Small intestine (tissue), 7 donors: ENCODE data around the gene CNPY4. TPM values are rescaled to one million over a fixed set of nuclear protein-coding genes. Genes with fewer than 3 reads are reported as not detected.

ENCODE experiments used
- DNase-seq, 2 donors: peaks; one replicate each; pipeline versions ENCODE4 v3.0.0 to v3.0.0-alpha.2; 2013
- FAIRE-seq: peaks from 2 replicates; lab custom pipeline; 2012; peaks lifted over from hg19 to GRCh38; lab: Jason Lieb, UNC
- H3K27ac ChIP-seq, 3 donors: one replicate each; pipeline ENCODE4 v1.5.1; 2013; ENCODE audit warnings: low read length in 2 of 3, mild to moderate bottlenecking in 2 of 3, control low read depth in 1 of 3, inconsistent platforms in 1 of 3, low read depth in 1 of 3, moderate library complexity in 1 of 3
- H3K27me3 ChIP-seq, 3 donors: one replicate each; pipeline ENCODE4 v1.6.1; 2013; ENCODE audit warnings: low read length in 3 of 3, inconsistent platforms in 1 of 3; ENCODE audit not compliant: control insufficient read depth in 3 of 3, insufficient read depth in 3 of 3
- H3K36me3 ChIP-seq, 3 donors: one replicate each; pipeline ENCODE4 v1.6.1; 2013; ENCODE audit warnings: low read length in 3 of 3, inconsistent platforms in 1 of 3, low read depth in 1 of 3, mild to moderate bottlenecking in 1 of 3, moderate library complexity in 1 of 3; ENCODE audit not compliant: control insufficient read depth in 3 of 3, insufficient read depth in 2 of 3
- H3K4me1 ChIP-seq, 3 donors: one replicate each; pipeline ENCODE4 v1.6.1; 2013; ENCODE audit warnings: low read length in 2 of 3, inconsistent platforms in 1 of 3, low read depth in 1 of 3, mild to moderate bottlenecking in 1 of 3, moderate library complexity in 1 of 3; ENCODE audit not compliant: control insufficient read depth in 3 of 3, insufficient read depth in 2 of 3
- H3K4me3 ChIP-seq, 3 donors: one replicate each; pipeline ENCODE4 v1.5.1; 2013; ENCODE audit warnings: low read length in 3 of 3, control low read depth in 1 of 3, inconsistent platforms in 1 of 3, low read depth in 1 of 3, mild to moderate bottlenecking in 1 of 3, moderate library complexity in 1 of 3
- H3K9me3 ChIP-seq, 2 donors: one replicate each; pipeline ENCODE4 v1.6.1; 2013; ENCODE audit warnings: low read depth in 1 of 2, low read length in 1 of 2; ENCODE audit not compliant: control insufficient read depth in 2 of 2, insufficient read depth in 1 of 2
- WGBS, 3 donors: extraction: QIAGEN DNeasy Blood & Tissue Kit; methylation state at CpG; one replicate each; pipeline ENCODE4 v1.1.7; 2013; 5-methylcytosine and 5-hydroxymethylcytosine counted together
- polyA plus RNA-seq, 4 donors: library from polyadenylated mRNA; stranded (reverse) in 3 of 4; unstranded in 1 of 4; fragments of 200-250 nt in 3 of 4; fragments of 120-200 nt in 1 of 4; gene quantifications; one replicate each; pipeline versions ENCODE4 v1.2.1 to v1.2.3, GENCODE V29; 2013
- donor health status: healthy with polysubstance abuse.
- donor health status: control.
- donor health status: control.
- donor health status: Bipolar disorder and iron deficiency.
- donor health status: healthy.

The CNPY4 gene
- polyA plus RNA-seq, 4 donors, result 2.5 to 14.0 (median 7.5) TPM

DNA sequence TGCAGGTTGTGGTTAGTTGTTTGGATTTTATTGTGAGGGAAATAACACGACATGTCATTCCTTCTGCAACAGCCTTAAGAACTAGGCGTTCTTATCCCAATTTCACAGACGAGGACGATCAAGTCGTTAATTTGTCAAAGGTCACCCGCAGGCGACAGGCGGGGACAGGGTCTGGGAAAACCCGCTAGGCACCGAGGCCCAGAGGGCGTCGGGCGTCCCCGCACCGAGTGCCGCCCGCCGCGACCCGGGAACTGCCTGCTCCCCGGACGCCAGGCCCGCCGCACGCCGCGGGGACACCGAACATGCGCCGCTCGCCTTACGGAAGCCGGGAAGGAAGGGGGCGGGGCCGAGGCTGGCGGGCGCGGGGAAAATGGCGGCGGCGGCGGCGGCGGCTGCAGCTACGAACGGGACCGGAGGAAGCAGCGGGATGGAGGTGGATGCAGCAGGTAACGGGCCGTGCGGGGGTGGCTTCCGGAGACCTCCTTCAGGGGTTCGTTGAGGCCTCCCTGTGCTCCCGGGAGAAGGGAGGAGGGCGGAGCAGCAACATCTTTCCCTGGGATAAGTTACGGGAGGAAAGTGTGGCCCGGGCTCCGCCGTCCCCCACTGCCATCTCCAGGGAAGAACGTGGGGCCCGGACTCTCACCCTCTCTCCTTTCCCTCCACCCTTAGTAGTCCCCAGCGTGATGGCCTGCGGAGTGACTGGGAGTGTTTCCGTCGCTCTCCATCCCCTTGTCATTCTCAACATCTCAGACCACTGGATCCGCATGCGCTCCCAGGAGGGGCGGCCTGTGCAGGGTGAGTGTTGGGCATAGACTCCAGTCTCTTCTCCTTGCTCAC is 30.6 kb upstream of the CNPY4 start, which contains the start of gene COPS6:
TSS of gene COPS6 (plus strand) at position 349 of the 837 bp plus-strand sequence. CDS start at position 371, 22 bp downstream.
- WGBS, 3 donors, result 0% methylated on average over 49 to 68 of the region's 68 CpGs
- H3K4me1 ChIP-seq, result peaks cover 0 to 15% (median 0%) of the 10 kb centered on the region in 3 donors
- no peaks in the 10 kb centered on the region for H3K9me3 ChIP-seq
- FAIRE-seq (no peak), DNase-seq (peak; percentile 78 to 94)
- peak within 1 kb of the TSS; percentile 47 to 99 (median 91) for H3K4me3 ChIP-seq
- no peaks in the 10 kb centered on the region for H3K27me3 ChIP-seq
- peak within 1 kb of the TSS; percentile 67 to 89 (median 74) for H3K27ac ChIP-seq
- peaks cover 4 to 33% (median 17%) of the 10 kb centered on the region in 3 donors for H3K36me3 ChIP-seq

- 9 to 30% (median 23%) methylated on average over 7 of the region's 7 CpGs for WGBS, 3 donors
- Histone ChIP-seq H3K36me3 (peaks cover 12 to 38% (median 24%) of the 10 kb centered on the region in 3 donors), H3K27ac (peak overlapping the region; percentile 6 to 74 (median 67)), H3K4me3 (peak overlapping the region; percentile 47 to 99 (median 91)), H3K27me3 (no peaks in the 10 kb centered on the region), H3K4me1 (peaks cover 0 to 15% (median 0%) of the 10 kb centered on the region in 3 donors), H3K9me3 (no peaks in the 10 kb centered on the region)
- FAIRE-seq (no peak), DNase-seq (no peak)
Observed at GRCh38 chr7:100089458-100090196, 29.8 kb upstream of the CNPY4 start.

DNA sequence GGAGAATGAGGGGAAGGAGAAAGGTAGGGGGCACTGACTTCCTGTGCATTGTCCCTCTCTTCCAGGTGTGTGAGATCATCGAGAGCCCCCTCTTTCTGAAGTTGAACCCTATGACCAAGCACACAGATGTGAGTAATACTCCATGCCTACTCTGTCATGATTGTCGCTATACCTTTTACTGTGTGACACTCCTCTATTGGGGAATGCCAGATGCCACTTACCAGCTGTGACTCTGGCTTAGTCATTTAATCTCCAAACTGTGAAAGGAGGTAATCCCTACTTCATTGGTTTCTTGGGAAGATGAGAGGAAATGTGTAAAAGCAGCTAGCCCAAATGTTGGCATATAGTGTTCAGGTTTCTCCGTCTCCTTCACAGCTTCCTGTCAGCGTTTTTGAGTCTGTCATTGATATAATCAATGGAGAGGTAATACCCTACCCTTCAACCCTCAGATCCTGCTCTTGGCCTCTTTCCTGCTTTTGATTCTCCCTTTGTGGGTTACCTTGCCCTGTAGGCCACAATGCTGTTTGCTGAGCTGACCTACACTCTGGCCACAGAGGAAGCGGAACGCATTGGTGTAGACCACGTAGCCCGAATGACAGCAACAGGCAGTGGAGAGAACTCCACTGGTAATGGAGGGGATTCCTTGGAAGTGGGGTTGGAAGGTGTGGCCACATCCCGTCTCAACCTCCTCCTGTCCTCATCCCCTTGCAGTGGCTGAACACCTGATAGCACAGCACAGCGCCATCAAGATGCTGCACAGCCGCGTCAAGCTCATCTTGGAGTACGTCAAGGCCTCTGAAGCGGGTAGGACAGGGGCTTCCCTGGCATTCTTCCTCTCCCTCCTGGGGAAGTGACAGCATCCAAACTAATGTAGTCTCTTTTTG is 28.7 kb upstream of the CNPY4 start:
- Histone ChIP-seq H3K27me3 (no peaks in the 10 kb centered on the region), H3K4me1 (peaks cover 0 to 15% (median 0%) of the 10 kb centered on the region in 3 donors), H3K36me3 (peaks cover 17 to 49% (median 28%) of the 10 kb centered on the region in 3 donors), H3K9me3 (no peaks in the 10 kb centered on the region), H3K27ac (no peak overlapping the region), H3K4me3 (no peak overlapping the region)
- FAIRE-seq, result no peak
- DNase-seq, result no peak
- whole genome bisulfite sequencing, 3 donors, result 86 to 90% (median 87%) methylated on average over 14 of the region's 14 CpGs

GRCh38 chr7:100091411-100092181 is 27.8 kb upstream of the CNPY4 start:
- H3K9me3 ChIP-seq, result no peaks in the 10 kb centered on the region
- no peak overlapping the region for H3K4me3 ChIP-seq
- 52 to 61% (median 61%) methylated on average over 19 of the region's 19 CpGs for WGBS, 3 donors
- no peak overlapping the region for H3K27ac ChIP-seq
- peaks cover 0 to 15% (median 0%) of the 10 kb centered on the region in 3 donors for H3K4me1 ChIP-seq
- H3K27me3 ChIP-seq, result no peaks in the 10 kb centered on the region
- FAIRE-seq (no peak), DNase-seq (no peak)
- peaks cover 25 to 57% (median 35%) of the 10 kb centered on the region in 3 donors for H3K36me3 ChIP-seq

DNA sequence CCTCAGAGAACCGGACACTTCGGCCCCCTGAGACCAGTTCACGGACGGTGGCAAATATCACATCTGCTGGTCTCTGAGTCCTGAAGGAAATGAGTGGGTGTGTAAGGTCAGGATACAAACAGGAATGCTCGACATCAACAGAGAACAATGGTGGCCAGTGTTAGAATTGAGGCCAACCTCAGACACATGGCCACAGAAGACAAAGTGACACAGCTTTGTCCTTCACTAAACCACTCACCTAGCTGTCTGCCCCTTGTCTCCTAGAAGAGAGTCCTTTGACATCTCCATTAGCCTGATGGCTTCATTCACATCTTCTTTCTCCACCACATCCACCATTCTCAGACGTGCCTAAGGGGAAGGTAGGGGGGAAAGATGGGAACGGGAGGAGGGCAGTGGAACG is 26.4 kb upstream of the CNPY4 start:
- Histone ChIP-seq H3K27ac (no peak overlapping the region), H3K4me1 (peaks cover 0 to 13% (median 0%) of the 10 kb centered on the region in 3 donors), H3K9me3 (no peaks in the 10 kb centered on the region), H3K27me3 (no peaks in the 10 kb centered on the region), H3K4me3 (no peak overlapping the region), H3K36me3 (peaks cover 35 to 72% (median 40%) of the 10 kb centered on the region in 3 donors)
- WGBS, 3 donors, result 57 to 69% (median 64%) methylated on average over 7 to 8 of the region's 8 CpGs
- DNase-seq (no peak), FAIRE-seq (no peak)

DNA sequence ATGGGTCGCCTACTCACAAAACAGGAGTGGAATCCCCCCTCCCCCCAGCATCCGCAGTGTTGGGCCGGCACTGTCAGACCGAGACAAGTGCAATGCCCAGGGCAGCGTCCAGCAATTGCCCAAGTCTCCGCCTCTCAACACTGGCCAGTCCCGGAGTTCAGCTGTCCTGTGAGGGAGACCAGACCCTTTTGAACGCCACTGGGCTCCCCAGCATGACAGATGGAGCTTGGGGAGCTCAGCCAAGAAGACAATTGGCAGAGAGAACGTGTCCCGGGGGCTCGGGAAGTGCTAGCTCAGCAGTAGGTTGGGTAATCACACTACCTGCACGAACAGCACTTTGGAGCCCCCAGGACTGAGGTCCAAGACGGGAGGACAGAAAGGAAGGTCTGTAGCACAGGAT is 25.9 kb upstream of the CNPY4 start:
- Histone ChIP-seq H3K36me3 (peaks cover 40 to 76% (median 44%) of the 10 kb centered on the region in 3 donors), H3K27ac (no peak overlapping the region), H3K27me3 (no peaks in the 10 kb centered on the region), H3K4me3 (no peak overlapping the region), H3K9me3 (no peaks in the 10 kb centered on the region), H3K4me1 (peaks cover 0 to 8% (median 0%) of the 10 kb centered on the region in 3 donors)
- WGBS, 3 donors, result 63 to 76% (median 73%) methylated on average over 12 to 13 of the region's 13 CpGs
- DNase-seq (no peak), FAIRE-seq (no peak)

DNA sequence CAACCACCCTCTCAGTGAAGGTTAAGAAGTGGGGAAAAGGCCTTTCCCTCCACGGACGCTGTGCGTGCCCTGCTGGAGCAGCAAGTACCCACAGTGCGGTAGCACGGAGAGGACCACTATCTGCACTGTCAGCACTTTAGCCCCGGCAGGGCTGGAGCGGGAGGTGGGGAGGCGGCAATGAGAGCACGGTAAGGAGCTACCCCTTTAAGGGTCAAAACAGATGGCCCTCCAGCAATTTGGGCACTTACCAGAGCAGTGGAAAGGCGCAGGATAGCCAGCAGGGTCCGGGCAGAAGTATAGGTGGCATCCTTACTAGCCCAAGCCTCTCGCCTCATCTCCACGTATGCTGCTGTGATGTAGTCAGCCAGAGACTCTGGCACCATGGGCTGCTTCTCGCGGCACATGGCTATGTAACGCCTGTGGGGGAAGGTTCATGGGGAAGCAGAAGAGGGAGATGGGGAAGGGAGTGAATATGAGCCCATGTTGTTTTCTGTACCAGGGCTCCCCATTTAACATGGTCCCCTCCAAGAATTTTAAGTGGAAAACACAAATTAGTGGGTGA is 25.4 kb upstream of the CNPY4 start:
- WGBS, 3 donors, result 84 to 88% (median 85%) methylated on average over 16 of the region's 16 CpGs
- DNase-seq, result no peak
- no peak for FAIRE-seq
- Histone ChIP-seq H3K27ac (no peak overlapping the region), H3K4me1 (peaks cover 0 to 10% (median 0%) of the 10 kb centered on the region in 3 donors), H3K36me3 (peaks cover 41 to 80% (median 46%) of the 10 kb centered on the region in 3 donors), H3K4me3 (no peak overlapping the region), H3K27me3 (no peaks in the 10 kb centered on the region), H3K9me3 (no peaks in the 10 kb centered on the region)
